Measurements from ENCODE around the gene FAM210B. TPM values are rescaled to one million over a fixed set of nuclear protein-coding genes. Genes with fewer than 3 reads are reported as not detected.

The FAM210B gene
- total RNA-seq (100 to 1,000 TPM in 8 of 9 donors, 10 to 100 TPM in 1; 90.0 to 207 (median 133) TPM), polyA plus RNA-seq (100 to 1,000 TPM in 1 of 3 donors, 10 to 100 TPM in 2; 74.9 to 207 (median 75.5) TPM)
- long read RNA-seq, donor 1, transcript FAM210B-202 (2 exons, 614 nt) = minor isoform, 7 of 84 reads
- long read RNA-seq, donor 1, transcript FAM210B-201 (3 exons, 3,046 nt) = major isoform, 66 of 84 reads
- long read RNA-seq, donor 1, partial matches to known transcripts = 11 of 84 reads
- long read RNA-seq, donor 1, other reads (novel, unspliced or antisense) = 0 of 84 reads
- long read RNA-seq, donor 2, transcript FAM210B-201 (3 exons, 3,046 nt) = major isoform, 69 of 88 reads
- long read RNA-seq, donor 2, partial matches to known transcripts = 18 of 88 reads
- long read RNA-seq, donor 2, other reads (novel, unspliced or antisense) = 0 of 88 reads
- long read RNA-seq, donor 3, transcript FAM210B-201 (3 exons, 3,046 nt) = major isoform, 85 of 205 reads
- long read RNA-seq, donor 3, transcript FAM210B-202 (2 exons, 614 nt) = minor isoform, 13 of 205 reads
- long read RNA-seq, donor 3, partial matches to known transcripts = 107 of 205 reads
- long read RNA-seq, donor 3, other reads (novel, unspliced or antisense) = 0 of 205 reads
- long read RNA-seq, donor 4, partial matches to known transcripts = 0 of 22 reads
- long read RNA-seq, donor 4, other reads (novel, unspliced or antisense) = 17 of 22 reads
- long read RNA-seq, donor 5, transcript FAM210B-201 (3 exons, 3,046 nt) = major isoform, 228 of 259 reads
- long read RNA-seq, donor 5, transcript FAM210B-202 (2 exons, 614 nt) = minor isoform, 7 of 259 reads
- long read RNA-seq, donor 5, partial matches to known transcripts = 21 of 259 reads
- long read RNA-seq, donor 5, other reads (novel, unspliced or antisense) = 3 of 259 reads
- long read RNA-seq, donor 6, partial matches to known transcripts = 0 of 6 reads
- long read RNA-seq, donor 6, other reads (novel, unspliced or antisense) = 5 of 6 reads
- long read RNA-seq, donor 7, transcript FAM210B-201 (3 exons, 3,046 nt) = major isoform, 48 of 83 reads
- long read RNA-seq, donor 7, partial matches to known transcripts = 33 of 83 reads
- long read RNA-seq, donor 7, other reads (novel, unspliced or antisense) = 0 of 83 reads
- long read RNA-seq, donor 8, transcript FAM210B-201 (3 exons, 3,046 nt) = major isoform, 96 of 119 reads
- long read RNA-seq, donor 8, transcript FAM210B-202 (2 exons, 614 nt) = minor isoform, 8 of 119 reads
- long read RNA-seq, donor 8, partial matches to known transcripts = 15 of 119 reads
- long read RNA-seq, donor 8, other reads (novel, unspliced or antisense) = 0 of 119 reads
- long read RNA-seq, donor 9, transcript FAM210B-201 (3 exons, 3,046 nt) = major isoform, 88 of 143 reads
- long read RNA-seq, donor 9, partial matches to known transcripts = 51 of 143 reads
- long read RNA-seq, donor 9, other reads (novel, unspliced or antisense) = 0 of 143 reads
- long read RNA-seq, donor 10, transcript FAM210B-201 (3 exons, 3,046 nt) = major isoform, 32 of 33 reads
- long read RNA-seq, donor 10, partial matches to known transcripts = 0 of 33 reads
- long read RNA-seq, donor 10, other reads (novel, unspliced or antisense) = 0 of 33 reads

GRCh38 chr20:56358600-56359211 lies at the start of gene FAM210B:
FAM210B (plus strand) TSS chr20:56358974; CDS start chr20:56359006, 32 bp downstream.
- intact Hi-C loops (cut with DNase I) = no loop called here
- 0 to 1% (median 1%) methylated on average over 9 to 63 of the region's 63 CpGs for WGBS, 4 donors
- H3K4me1 ChIP-seq (replicated peaks in 1 of 2) = peaks cover 22 to 45% of the 10 kb centered on the region in 2 donors
- TF ChIP-seq POLR2A (IDR thresholded peaks at IDR 0.05) = peak; percentile 43 to 62
- TF ChIP-seq CTCF (IDR thresholded peaks at IDR 0.05) = no peak
- no peaks in the 10 kb centered on the region for H3K36me3 ChIP-seq (replicated peaks in 1 of 2)
- no peaks in the 10 kb centered on the region for H3K9me3 ChIP-seq (replicated peaks in 1 of 3)
- peak within 1 kb of the TSS; percentile 32 to 98 (median 62) for H3K4me3 ChIP-seq
- no peaks in the 10 kb centered on the region for H3K27me3 ChIP-seq
- DNase-seq = peak; percentile 87 to 92 (median 90)
- H3K27ac ChIP-seq = peak within 1 kb of the TSS; percentile 66 to 95 (median 87)

- WGBS, 4 donors = 77 to 90% (median 85%) methylated on average over 5 to 8 of the region's 8 CpGs
- intact Hi-C loops (cut with DNase I) = no loop called here
- Histone ChIP-seq H3K27ac (no peak overlapping the region), H3K4me1 (replicated peaks in 1 of 2) (no peaks in the 10 kb centered on the region), H3K27me3 (no peaks in the 10 kb centered on the region), H3K36me3 (replicated peaks in 1 of 2) (no peaks in the 10 kb centered on the region), H3K4me3 (no peak overlapping the region), H3K9me3 (replicated peaks in 1 of 3) (no peaks in the 10 kb centered on the region)
- TF ChIP-seq CTCF (IDR thresholded peaks at IDR 0.05) (no peak), POLR2A (IDR thresholded peaks at IDR 0.05) (no peak)
- no peak for DNase-seq
Observed at GRCh38 chr20:56316051-56316450, 42.7 kb upstream of the FAM210B start.

GRCh38 chr20:56316483-56316882 lies 42.3 kb upstream of the FAM210B start:
- no peak for DNase-seq
- no peak for TF ChIP-seq CTCF (IDR thresholded peaks at IDR 0.05)
- TF ChIP-seq POLR2A (IDR thresholded peaks at IDR 0.05) = no peak
- Histone ChIP-seq H3K27me3 (no peaks in the 10 kb centered on the region), H3K4me1 (replicated peaks in 1 of 2) (no peaks in the 10 kb centered on the region), H3K4me3 (no peak overlapping the region), H3K9me3 (replicated peaks in 1 of 3) (no peaks in the 10 kb centered on the region), H3K27ac (no peak overlapping the region), H3K36me3 (replicated peaks in 1 of 2) (no peaks in the 10 kb centered on the region)
- intact Hi-C loops (cut with DNase I) = no loop called here
- 91 to 100% (median 93%) methylated on average over 3 of the region's 3 CpGs for WGBS, 4 donors
